H9 (cell line): Measurements from ENCODE around the gene NRDE2. TPM values are rescaled to one million over a fixed set of nuclear protein-coding genes. Genes with fewer than 3 reads are reported as not detected.

Source experiments
- DNase-seq: peaks from one replicate; pipeline ENCODE4 v3.0.0-alpha.2; 2017
- H2AFZ ChIP-seq: one replicate; pipeline ENCODE4 v1.6.1; 2013; ENCODE audit warnings: mild to moderate bottlenecking, low read length, control low read depth, moderate library complexity
- H2AK5ac ChIP-seq: 2 replicates; pipeline ENCODE4 v1.6.1; 2013; ENCODE audit warnings: low read length, control low read depth, mixed read lengths; ENCODE audit not compliant: insufficient read length
- H2BK120ac ChIP-seq: one replicate; pipeline ENCODE4 v1.6.1; 2013; ENCODE audit warnings: low read depth, mild to moderate bottlenecking, low read length, control low read depth, inconsistent platforms; ENCODE audit not compliant: poor library complexity, severe bottlenecking
- H2BK12ac ChIP-seq: 2 replicates; pipeline ENCODE4 v1.6.1; 2013; ENCODE audit warnings: low read length, control low read depth, mixed read lengths, low read depth; ENCODE audit not compliant: insufficient read length
- H2BK15ac ChIP-seq: 2 replicates; pipeline ENCODE4 v1.6.1; 2013; ENCODE audit warnings: low read depth, low read length, control low read depth
- H2BK20ac ChIP-seq: one replicate; pipeline ENCODE4 v1.6.1; 2013; ENCODE audit warnings: low read depth, mild to moderate bottlenecking, low read length, control low read depth, inconsistent platforms; ENCODE audit not compliant: poor library complexity, severe bottlenecking
- H2BK5ac ChIP-seq: 2 replicates; pipeline ENCODE4 v1.6.1; 2013; ENCODE audit warnings: low read length, control low read depth, mixed read lengths; ENCODE audit not compliant: insufficient read length
- H3K14ac ChIP-seq: 2 replicates; pipeline ENCODE4 v1.6.1; 2013; ENCODE audit warnings: low read length, control low read depth; ENCODE audit not compliant: insufficient read depth
- H3K18ac ChIP-seq: 2 replicates; pipeline ENCODE4 v1.6.1; 2013; ENCODE audit warnings: low read depth, mild to moderate bottlenecking, mixed read lengths, low read length, control low read depth; ENCODE audit not compliant: insufficient read length
- H3K23ac ChIP-seq: 2 replicates; pipeline ENCODE4 v1.6.1; 2013; ENCODE audit warnings: low read length, control low read depth, mixed read lengths, low read depth; ENCODE audit not compliant: insufficient read length
- H3K23me2 ChIP-seq: 2 replicates; pipeline ENCODE4 v1.6.1; 2013; ENCODE audit warnings: low read depth, mild to moderate bottlenecking, mixed read lengths, low read length, control low read depth; ENCODE audit not compliant: insufficient read length, poor library complexity, severe bottlenecking
- H3K27ac ChIP-seq: 2 replicates; pipeline ENCODE4 v1.5.1; 2013; ENCODE audit warnings: low read length, control low read depth, mixed read lengths, low read depth; ENCODE audit not compliant: insufficient read length
- H3K27me3 ChIP-seq: 2 replicates; pipeline ENCODE4 v1.6.1; 2013; ENCODE audit warnings: low read length, control low read depth, inconsistent platforms; ENCODE audit not compliant: insufficient read depth
- H3K4ac ChIP-seq: 2 replicates; pipeline ENCODE4 v1.6.1; 2013; ENCODE audit warnings: low read depth, mild to moderate bottlenecking, control low read depth, inconsistent platforms, low read length, moderate library complexity
- H3K4me1 ChIP-seq: 2 replicates; pipeline ENCODE4 v1.6.1; 2013; ENCODE audit warnings: low read length, control low read depth, inconsistent platforms; ENCODE audit not compliant: insufficient read depth
- H3K4me2 ChIP-seq: 2 replicates; pipeline ENCODE4 v1.6.1; 2013; ENCODE audit warnings: low read length, control low read depth, mixed read lengths; ENCODE audit not compliant: insufficient read length, insufficient read depth
- H3K56ac ChIP-seq: 2 replicates; pipeline ENCODE4 v1.6.1; 2013; ENCODE audit warnings: low read depth, mild to moderate bottlenecking, mixed read lengths, low read length, control low read depth; ENCODE audit not compliant: insufficient read length
- H3K79me1 ChIP-seq: 2 replicates; pipeline ENCODE4 v1.6.1; 2013; ENCODE audit warnings: low read depth, mild to moderate bottlenecking, moderate library complexity, low read length, control low read depth, inconsistent platforms; ENCODE audit not compliant: insufficient read depth, poor library complexity, severe bottlenecking
- H3K79me2 ChIP-seq: 2 replicates; pipeline ENCODE4 v1.6.1; 2013; ENCODE audit warnings: low read length, control low read depth, inconsistent platforms; ENCODE audit not compliant: insufficient read depth
- H3K9ac ChIP-seq: 2 replicates; pipeline ENCODE4 v1.6.1; 2013; ENCODE audit warnings: low read length, control low read depth, mixed read lengths; ENCODE audit not compliant: insufficient read length; ENCODE audit errors: extremely low read depth
- H3K9me3 ChIP-seq: one replicate; pipeline ENCODE4 v1.6.1; 2013; ENCODE audit warnings: low read depth, low read length, inconsistent platforms; ENCODE audit not compliant: control insufficient read depth
- H3T11ph ChIP-seq: one replicate; pipeline ENCODE4 v1.6.1; 2013; ENCODE audit warnings: mild to moderate bottlenecking, low read length, control low read depth, inconsistent platforms
- H4K20me1 ChIP-seq: one replicate; pipeline ENCODE4 v1.6.1; 2013; ENCODE audit not compliant: control insufficient read depth, insufficient read length, insufficient read depth
- H4K5ac ChIP-seq: 2 replicates; pipeline ENCODE4 v1.6.1; 2013; ENCODE audit warnings: low read depth, mild to moderate bottlenecking, mixed read lengths, low read length, control low read depth; ENCODE audit not compliant: insufficient read length
- H4K8ac ChIP-seq: replicated peaks from 2 replicates; pipeline ENCODE4 v1.6.1; 2013; ENCODE audit warnings: low read length, control low read depth, mixed read lengths, low read depth; ENCODE audit not compliant: insufficient read length
- H4K91ac ChIP-seq: 2 replicates; pipeline ENCODE4 v1.6.1; 2013; ENCODE audit warnings: low read depth, mild to moderate bottlenecking, moderate library complexity, mixed read lengths, low read length, control low read depth; ENCODE audit not compliant: insufficient read length
- H3K27ac Mint-ChIP-seq, 3 experiments: 2 replicates in 2 of 3; 3 replicates in 1 of 3; pipeline ENCODE4 v1.8.0; 2020 to 2021; ENCODE audit warnings: mixed read lengths in 3 of 3, mild to moderate bottlenecking in 1 of 3, moderate library complexity in 1 of 3
- H3K27me3 Mint-ChIP-seq: 2 replicates; pipeline ENCODE4 v1.8.0; 2021; ENCODE audit warnings: low read depth, mild to moderate bottlenecking, moderate library complexity, mixed read lengths
- H3K36me3 Mint-ChIP-seq, 3 experiments: 2 replicates in 2 of 3; 3 replicates in 1 of 3; pipeline ENCODE4 v1.8.0; 2020 to 2021; ENCODE audit warnings: low read depth in 3 of 3, mixed read lengths in 3 of 3; ENCODE audit not compliant: insufficient read depth in 1 of 3
- H3K4me1 Mint-ChIP-seq, 2 experiments: 2 replicates each; pipeline ENCODE4 v1.8.0; 2020; ENCODE audit warnings: mixed read lengths in 2 of 2
- H3K4me3 Mint-ChIP-seq, 2 experiments: 2 replicates in 1 of 2; 3 replicates in 1 of 2; pipeline ENCODE4 v1.8.0; 2020 to 2021; ENCODE audit warnings: mild to moderate bottlenecking in 2 of 2, mixed read lengths in 2 of 2, moderate library complexity in 1 of 2
- H3K9me3 Mint-ChIP-seq, 2 experiments: 2 replicates in 1 of 2; 3 replicates in 1 of 2; pipeline ENCODE4 v1.8.0; 2020; ENCODE audit warnings: mild to moderate bottlenecking in 2 of 2, mixed read lengths in 2 of 2, moderate library complexity in 1 of 2
- CTCF ChIP-seq: fragments of 200-600 bp; sonication (generic); conservative IDR thresholded peaks from 3 replicates; pipeline ENCODE4 v1.8.0; 2021; ENCODE audit warnings: antibody characterized with exemption, mild to moderate bottlenecking
- WGBS: extraction: QIAGEN DNeasy Blood & Tissue Kit; methylation state at CpG from one replicate; pipeline ENCODE4 v1.1.7; 2013; ENCODE audit warnings: missing lambda C conversion rate, low lambda C conversion rate, mixed read lengths; ENCODE audit not compliant: insufficient read length; ENCODE audit errors: extremely low coverage; 5-methylcytosine and 5-hydroxymethylcytosine counted together
- total RNA-seq: library from RNA; stranded (reverse); gene quantifications from 2 replicates; pipeline ENCODE4 v1.2.1, GENCODE V29; 2021

Gene NRDE2
- total RNA-seq, 1 experiment from 2014 or later = 21.2 TPM

DNA sequence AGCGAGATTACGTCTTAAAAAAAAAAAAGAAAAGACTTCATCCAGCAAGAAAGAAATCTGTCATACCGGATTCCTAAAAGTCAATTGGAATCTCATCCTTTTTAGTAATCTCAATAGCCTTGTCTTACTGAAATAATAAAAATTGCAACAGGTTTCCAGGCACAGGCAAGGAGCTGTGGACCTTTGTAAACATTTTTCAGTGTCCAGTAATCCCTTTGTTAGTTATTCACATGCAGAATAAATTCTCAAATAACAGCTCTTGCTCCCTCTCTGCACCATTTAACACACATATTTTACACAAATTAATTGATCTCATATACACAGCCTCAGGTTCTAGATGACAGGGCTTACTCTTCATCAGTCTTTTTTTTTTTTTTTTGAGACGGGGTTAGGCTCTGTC, 43.1 kb upstream of the NRDE2 start:
- Histone ChIP-seq H2BK5ac (no peak overlapping the region), H3K23ac (no peak overlapping the region), H3K27me3 (no peaks in the 10 kb centered on the region), H3K4me2 (no peak overlapping the region), H2BK12ac (no peak overlapping the region), H3K79me2 (no peaks in the 10 kb centered on the region), H2BK20ac (no peak overlapping the region), H3K18ac (no peak overlapping the region), H3K14ac (no peak overlapping the region), H3K4ac (no peak overlapping the region), H4K91ac (no peak overlapping the region), H3K27ac (no peak overlapping the region), H3K56ac (no peak overlapping the region), H4K5ac (no peak overlapping the region), H3K9ac (no peak overlapping the region), H2AFZ (no peak overlapping the region), H3K23me2 (no peaks in the 10 kb centered on the region), H2AK5ac (no peak overlapping the region), H3T11ph (no peak overlapping the region), H2BK15ac (no peak overlapping the region), H3K9me3 (no peaks in the 10 kb centered on the region), H3K4me1 (no peaks in the 10 kb centered on the region), H4K8ac (no peak overlapping the region), H2BK120ac (no peak overlapping the region), H4K20me1 (no peaks in the 10 kb centered on the region), H3K79me1 (no peaks in the 10 kb centered on the region)
- Mint-ChIP-seq H3K27me3 (no peaks in the 10 kb centered on the region; the same call in 1 of the 2 replicates), H3K27ac (no peak overlapping the region), H3K9me3 (no peaks in the 10 kb centered on the region), H3K36me3 (no peaks in the 10 kb centered on the region), H3K4me3 (no peak overlapping the region), H3K4me1 (no peaks in the 10 kb centered on the region)
- no CpG with 5 or more reads among the region's 4 CpGs for WGBS
- DNase-seq = no peak
- TF ChIP-seq CTCF = no peak
